Ovary (tissue), 9 donors: Measurements from ENCODE around the gene RYK. TPM values are rescaled to one million over a fixed set of nuclear protein-coding genes. Genes with fewer than 3 reads are reported as not detected.

Experiments used
- DNase-seq, 5 donors: peaks; one replicate each; pipeline ENCODE4 v3.0.0-alpha.2; 2019 to 2020
- H3K27ac ChIP-seq, 2 donors: fragments of 200-600 bp; one replicate each; pipeline versions ENCODE4 v1.5.1 to v1.8.0; 2019 to 2022
- H3K27me3 ChIP-seq: fragments of 200-600 bp; one replicate; pipeline ENCODE4 v1.8.0; 2022
- H3K36me3 ChIP-seq: fragments of 200-600 bp; sonication (generic); one replicate; pipeline ENCODE4 v1.5.1; 2019
- H3K4me1 ChIP-seq: one replicate; pipeline ENCODE4 v1.8.1; 2013; ENCODE audit warnings: mild to moderate bottlenecking, moderate library complexity; ENCODE audit not compliant: insufficient read depth
- H3K4me3 ChIP-seq: fragments of 200-600 bp; sonication (generic); one replicate; pipeline ENCODE4 v1.5.1; 2017
- H3K9me3 ChIP-seq, 2 donors: fragments of 200-600 bp in 1 of 2; sonication (generic) in 1 of 2; one replicate each; pipeline versions ENCODE4 v1.5.1 to v1.8.1; 2013 to 2019; ENCODE audit warnings: mild to moderate bottlenecking in 1 of 2, moderate library complexity in 1 of 2
- CTCF ChIP-seq, 3 donors: fragments of 450-650 bp in 2 of 3; fragments of 200-600 bp in 1 of 3; IDR thresholded peaks; one replicate each; pipeline versions ENCODE4 v1.5.1 to v1.8.0; 2016 to 2022; ENCODE audit warnings: antibody characterized with exemption in 3 of 3, mild to moderate bottlenecking in 1 of 3
- EP300 ChIP-seq: sonication (generic); formaldehyde crosslinking; IDR thresholded peaks from one replicate; pipeline ENCODE4 v1.6.1; 2017; ENCODE audit warnings: antibody characterized with exemption
- POLR2A ChIP-seq: fragments of 450-650 bp; IDR thresholded peaks from one replicate; pipeline ENCODE4 v1.6.1; 2017; ENCODE audit warnings: antibody characterized with exemption, mild to moderate bottlenecking, moderate library complexity
- WGBS, 3 donors: extraction: QIAGEN DNeasy Blood & Tissue Kit in 1 of 3; methylation state at CpG; one replicate each; pipeline versions ENCODE4 v1.1.5 to v1.1.7; 2013 to 2017; 5-methylcytosine and 5-hydroxymethylcytosine counted together
- intact Hi-C, 4 donors: fragments of 100-400 bp; cut with DNase I; formaldehyde crosslinking; loops; one replicate each; pipeline versions ENCODE4 v1.11.0 to v1.15.1; 2022 to 2023
- polyA plus RNA-seq, 2 donors: library from polyadenylated mRNA; stranded (reverse); fragments of 200-250 nt in 1 of 2; fragments of 350-450 nt in 1 of 2; fragmentation: Illumina TruSeq in 1 of 2; extraction: RNeasy Lipid Tissue Mini Kit (QIAGEN cat#74804) in 1 of 2; gene quantifications; one replicate each; pipeline ENCODE4 v1.2.3, GENCODE V29; 2013 to 2014
- total RNA-seq, 7 donors: library from RNA; depleted of rRNA in 2 of 7; stranded (reverse); fragments of >200 nt in 2 of 7; fragmentation: NEBNext Ultra II Directional in 3 of 7; extraction: Animal tissue kit (Norgen Biotek cat#: 25700) in 3 of 7; gene quantifications; one replicate each; pipeline versions ENCODE4 v1.1.0 to v1.2.4, GENCODE V29; 2016 to 2023
- donor health status: DM: no; HTN: no; CAD: no; lungs with moderate emphysema.
- donor health status: DM: no; HTN: no; CAD: no.
- donor health status: Bipolar disorder and iron deficiency.
- donor health status: DM: yes; HTN: yes; CAD: no.
- donor health status: DM: no; HTN: no; CAD: no.
- donor health status: DM: yes; HTN: yes; CAD: no.

The RYK gene
- total and polyA plus RNA-seq, 9 donors, result 78.1 to 171 (median 120) TPM

GRCh38 chr3:134260987-134261386 is 10.3 kb upstream of the RYK start:
- TF ChIP-seq EP300 (no peak), POLR2A (no peak), CTCF (IDR thresholded peaks at IDR 0.05) (no peak)
- intact Hi-C loops, result no loop called here
- H3K36me3 ChIP-seq, result no peaks in the 10 kb centered on the region

GRCh38 chr3:134258761-134259347 is 8.2 kb upstream of the RYK start:
- H3K9me3 ChIP-seq, result no peaks in the 10 kb centered on the region
- no peak overlapping the region for H3K4me3 ChIP-seq
- H3K36me3 ChIP-seq, result no peaks in the 10 kb centered on the region
- intact Hi-C loops, result no loop called here
- no peaks in the 10 kb centered on the region for H3K27me3 ChIP-seq
- no peaks in the 10 kb centered on the region for H3K4me1 ChIP-seq
- WGBS, 3 donors, result 88 to 90% (median 89%) methylated on average over 4 of the region's 4 CpGs
- no peak for DNase-seq
- TF ChIP-seq POLR2A (no peak), EP300 (no peak), CTCF (IDR thresholded peaks at IDR 0.05) (no peak)
- H3K27ac ChIP-seq, result no peak overlapping the region

More at GRCh38 chr3:134260987-134261386, 10.3 kb upstream of the RYK start:
- WGBS, 3 donors, result 41 to 49% (median 46%) methylated on average over 1 of the region's 1 CpG
- H3K4me1 ChIP-seq, result no peaks in the 10 kb centered on the region
- DNase-seq, result no peak
- H3K9me3 ChIP-seq, result no peaks in the 10 kb centered on the region
- no peak overlapping the region for H3K27ac ChIP-seq
- H3K27me3 ChIP-seq, result no peaks in the 10 kb centered on the region
- no peak overlapping the region for H3K4me3 ChIP-seq

- DNase-seq, result no peak
- H3K9me3 ChIP-seq, result no peaks in the 10 kb centered on the region
- TF ChIP-seq EP300, result no peak
- no peak for TF ChIP-seq POLR2A
- no peak for TF ChIP-seq CTCF (IDR thresholded peaks at IDR 0.05)
- no peak overlapping the region for H3K27ac ChIP-seq
- H3K27me3 ChIP-seq, result no peaks in the 10 kb centered on the region
- peaks cover 10% of the 10 kb centered on the region for H3K4me1 ChIP-seq
- intact Hi-C loops, result no loop called here
- H3K4me3 ChIP-seq, result no peak overlapping the region
- no peaks in the 10 kb centered on the region for H3K36me3 ChIP-seq
Measured at GRCh38 chr3:134255404-134255803, 4.7 kb upstream of the RYK start.

DNA sequence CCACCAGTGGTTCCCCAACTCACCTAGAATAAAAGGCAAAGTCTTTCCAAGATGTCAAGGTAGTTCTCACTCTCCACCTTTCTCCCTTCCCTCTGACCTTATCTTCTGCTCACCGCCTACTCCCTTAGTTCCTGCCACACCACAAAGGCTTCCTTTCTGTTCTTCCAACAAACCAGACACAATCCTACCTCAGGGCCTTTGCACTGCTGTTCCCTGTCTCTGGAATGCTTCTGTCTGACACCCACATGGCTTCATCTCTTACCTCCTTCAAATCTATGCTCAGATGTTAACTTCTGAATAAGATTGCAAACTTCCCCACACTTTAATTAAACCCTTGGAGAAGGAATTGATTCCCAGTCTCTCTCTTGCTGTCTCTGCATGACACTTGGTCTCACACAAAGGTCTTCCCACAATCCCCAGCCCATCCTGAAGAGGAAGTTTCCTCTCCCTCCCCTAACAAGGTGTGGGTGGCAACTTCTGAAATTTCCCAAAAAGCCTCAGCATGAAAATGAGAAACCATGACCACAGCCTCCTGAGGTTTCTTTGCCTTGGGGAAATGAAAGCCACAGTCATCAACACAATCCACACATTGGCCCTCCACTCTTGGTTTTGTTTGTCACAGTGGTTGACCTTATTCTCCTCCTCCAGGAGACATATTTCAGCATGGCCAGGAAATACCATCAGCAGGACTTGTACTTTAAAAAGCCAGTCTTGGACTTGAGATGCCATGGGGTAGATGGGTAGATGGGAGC is 3.0 kb upstream of the RYK start:
- H3K4me1 ChIP-seq, result peaks cover 10% of the 10 kb centered on the region
- no peak for TF ChIP-seq POLR2A
- no peak for TF ChIP-seq EP300
- no peak for TF ChIP-seq CTCF (IDR thresholded peaks at IDR 0.05)
- no peaks in the 10 kb centered on the region for H3K27me3 ChIP-seq
- H3K36me3 ChIP-seq, result no peaks in the 10 kb centered on the region
- no peak overlapping the region for H3K4me3 ChIP-seq
- H3K9me3 ChIP-seq, result no peaks in the 10 kb centered on the region
- intact Hi-C loops, result loop anchor here in 1 of 4 donors (5.0 kb wide), 1 partner anchor 39 kb away; no protein-coding TSS in a partner anchor
- 96 to 98% (median 96%) methylated on average over 1 of the region's 1 CpG for WGBS, 3 donors
- peak overlapping the region; percentile 71 to 78 for H3K27ac ChIP-seq
- DNase-seq, result no peak
